Stimulated activated CD8-positive, alpha-beta memory T cell treated with anti-CD3 and anti-CD28 coated beads, Interleukin-15, amount 100 ng/mL, for 4 hours (primary cell): Measurements from ENCODE around the gene DISP1.

Experiments
- DNase-seq, 2 donors: peaks; one replicate each; pipeline ENCODE4 v3.0.0-alpha.2; 2020; ENCODE audit warnings: low read depth in 2 of 2

Gene DISP1

DNA sequence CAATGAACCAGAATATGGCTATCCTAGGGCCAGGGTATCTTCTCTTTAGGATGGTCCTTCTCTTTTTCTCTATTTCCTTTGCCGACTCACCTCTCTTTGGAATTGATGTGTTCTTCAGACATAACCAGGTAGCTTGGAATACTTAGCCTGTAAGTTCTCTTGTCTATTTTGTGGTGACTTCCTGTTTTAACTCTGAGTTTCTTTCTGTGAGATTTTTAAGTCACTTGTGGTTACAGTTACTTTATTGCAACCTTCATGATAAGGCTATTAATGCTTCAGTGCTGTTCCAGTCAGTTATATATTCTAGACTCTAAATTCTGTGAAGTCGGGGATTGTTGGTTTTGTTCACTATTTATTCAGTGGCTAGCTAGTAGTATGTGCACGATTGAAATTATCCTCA is 46.2 kb downstream of the DISP1 start:
- no peak for DNase-seq
